ENCODE measurements around the gene CCDC149. TPM values are rescaled to one million over a fixed set of nuclear protein-coding genes. Genes with fewer than 3 reads are reported as not detected.

The CCDC149 gene
- total RNA-seq, 1 experiment from 2014 or later, result 3.6 TPM

DNA sequence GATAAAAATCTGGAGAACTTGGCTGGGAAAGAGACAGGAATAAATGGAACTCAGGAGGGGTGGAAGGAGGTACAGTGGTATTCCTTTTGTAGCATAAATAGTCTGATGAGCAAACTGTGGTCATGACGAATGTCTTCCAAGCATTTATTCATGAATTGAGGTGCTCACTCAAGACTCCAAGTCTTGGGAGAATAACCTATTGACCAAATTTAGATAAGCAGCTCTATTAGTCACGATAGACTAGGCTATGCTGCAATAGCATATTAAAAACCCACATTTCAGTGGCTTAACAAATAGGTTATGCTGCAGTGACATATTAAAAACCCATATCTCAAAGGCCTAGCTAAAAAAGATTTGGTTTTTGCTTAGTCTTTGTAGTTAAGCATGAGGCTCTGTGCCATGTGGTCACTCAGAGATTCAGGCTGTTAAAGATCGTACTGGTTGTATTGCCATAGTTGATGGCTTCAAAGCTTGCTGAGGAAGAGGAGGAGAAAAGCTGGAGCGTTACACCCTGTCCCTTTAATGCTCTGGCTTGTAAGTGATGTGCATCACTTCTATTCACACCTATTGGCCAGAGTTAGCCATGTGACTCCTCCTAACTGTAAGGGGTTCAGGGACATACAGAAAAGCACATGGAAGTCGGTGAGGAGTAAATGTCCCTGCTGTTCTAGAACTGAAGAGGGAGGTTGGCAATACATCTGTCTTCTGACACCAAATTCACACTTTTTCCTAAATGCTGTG is 24.5 kb upstream of the CCDC149 start:
- no peaks in the 10 kb centered on the region for H3K9me3 ChIP-seq (ENCODE audit: control insufficient read depth, insufficient read depth, low read depth, low read length)
- H3K4me1 ChIP-seq (ENCODE audit: control insufficient read depth, insufficient read depth, low read length), result no peaks in the 10 kb centered on the region
- POLR2A ChIA-PET, result no interaction called here
- no peaks in the 10 kb centered on the region for H3K27me3 ChIP-seq (ENCODE audit: control insufficient read depth, insufficient read depth, low read length)
- no peak overlapping the region for H3K4me3 ChIP-seq (ENCODE audit: low read depth in 2 of 2, low read length in 2 of 2)
- no peak for TF ChIP-seq SIN3A (IDR thresholded peaks at IDR 0.05; ENCODE audit: borderline replicate concordance, insufficient read depth, low read depth, low read length)
- TF ChIP-seq POLR2AphosphoS5 (IDR thresholded peaks at IDR 0.05; ENCODE audit: low read depth, low read length), result no peak
- no peak for TF ChIP-seq TCF7L2 (IDR thresholded peaks at IDR 0.05; ENCODE audit: low read depth, low read length)
- TF ChIP-seq, protein P1, sequence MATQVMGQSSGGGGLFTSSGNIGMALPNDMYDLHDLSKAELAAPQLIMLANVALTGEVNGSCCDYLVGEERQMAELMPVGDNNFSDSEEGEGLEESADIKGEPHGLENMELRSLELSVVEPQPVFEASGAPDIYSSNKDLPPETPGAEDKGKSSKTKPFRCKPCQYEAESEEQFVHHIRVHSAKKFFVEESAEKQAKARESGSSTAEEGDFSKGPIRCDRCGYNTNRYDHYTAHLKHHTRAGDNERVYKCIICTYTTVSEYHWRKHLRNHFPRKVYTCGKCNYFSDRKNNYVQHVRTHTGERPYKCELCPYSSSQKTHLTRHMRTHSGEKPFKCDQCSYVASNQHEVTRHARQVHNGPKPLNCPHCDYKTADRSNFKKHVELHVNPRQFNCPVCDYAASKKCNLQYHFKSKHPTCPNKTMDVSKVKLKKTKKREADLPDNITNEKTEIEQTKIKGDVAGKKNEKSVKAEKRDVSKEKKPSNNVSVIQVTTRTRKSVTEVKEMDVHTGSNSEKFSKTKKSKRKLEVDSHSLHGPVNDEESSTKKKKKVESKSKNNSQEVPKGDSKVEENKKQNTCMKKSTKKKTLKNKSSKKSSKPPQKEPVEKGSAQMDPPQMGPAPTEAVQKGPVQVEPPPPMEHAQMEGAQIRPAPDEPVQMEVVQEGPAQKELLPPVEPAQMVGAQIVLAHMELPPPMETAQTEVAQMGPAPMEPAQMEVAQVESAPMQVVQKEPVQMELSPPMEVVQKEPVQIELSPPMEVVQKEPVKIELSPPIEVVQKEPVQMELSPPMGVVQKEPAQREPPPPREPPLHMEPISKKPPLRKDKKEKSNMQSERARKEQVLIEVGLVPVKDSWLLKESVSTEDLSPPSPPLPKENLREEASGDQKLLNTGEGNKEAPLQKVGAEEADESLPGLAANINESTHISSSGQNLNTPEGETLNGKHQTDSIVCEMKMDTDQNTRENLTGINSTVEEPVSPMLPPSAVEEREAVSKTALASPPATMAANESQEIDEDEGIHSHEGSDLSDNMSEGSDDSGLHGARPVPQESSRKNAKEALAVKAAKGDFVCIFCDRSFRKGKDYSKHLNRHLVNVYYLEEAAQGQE (IDR thresholded peaks at IDR 0.05; ENCODE audit: insufficient read depth in 1 of 2, low read depth in 2 of 2, low read length in 1 of 2), result no peak
- no peak for TF ChIP-seq CTCF (IDR thresholded peaks at IDR 0.05)
- ATAC-seq (no peak), DNase-seq (ENCODE audit: low read depth, low spot score) (no peak)
- intact Hi-C loops (cut with micrococcal nuclease; ENCODE audit: unreplicated experiment), result no loop called here
- H3K27ac ChIP-seq (ENCODE audit: low read length), result no peak overlapping the region
- in situ Hi-C loops (cut with HindIII; ENCODE audit: low pct_unique_long_range_greater_than_20kb, low sequenced_read_pairs), result no loop called here
- no TSS peak for BruUV-seq (replicated peaks)
- H3K36me3 ChIP-seq (ENCODE audit: control insufficient read depth, insufficient read depth, low read length), result no peaks in the 10 kb centered on the region
- CTCF ChIA-PET, result no interaction called here

DNA sequence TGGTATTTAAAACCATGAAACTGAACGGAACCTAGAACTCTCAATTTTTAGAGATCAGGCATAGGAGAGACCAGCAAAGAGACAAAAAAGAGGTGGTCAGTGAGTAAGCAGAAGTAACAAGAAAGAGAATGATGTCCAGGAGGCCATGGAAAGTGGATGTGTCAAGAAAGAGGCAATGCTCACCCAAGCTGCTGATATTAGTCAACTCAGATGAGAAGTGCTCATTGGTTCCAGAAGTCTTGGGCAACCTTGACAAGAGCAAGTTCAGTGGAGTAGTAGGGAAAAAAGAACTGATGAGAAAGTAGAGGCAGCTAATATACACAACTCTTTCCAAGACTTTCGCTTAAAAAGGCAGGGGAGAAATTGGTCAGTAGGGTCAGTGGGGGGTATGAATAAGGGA is 23.0 kb upstream of the CCDC149 start:
- BruUV-seq (replicated peaks), result no TSS peak
- no peak for TF ChIP-seq CTCF (IDR thresholded peaks at IDR 0.05)
- TF ChIP-seq, protein P1 (IDR thresholded peaks at IDR 0.05; ENCODE audit: insufficient read depth in 1 of 2, low read depth in 2 of 2, low read length in 1 of 2), result no peak
- TF ChIP-seq SIN3A (IDR thresholded peaks at IDR 0.05; ENCODE audit: borderline replicate concordance, insufficient read depth, low read depth, low read length), result no peak
- TF ChIP-seq POLR2AphosphoS5 (IDR thresholded peaks at IDR 0.05; ENCODE audit: low read depth, low read length), result no peak
- no peak for TF ChIP-seq TCF7L2 (IDR thresholded peaks at IDR 0.05; ENCODE audit: low read depth, low read length)
- H3K27me3 ChIP-seq (ENCODE audit: control insufficient read depth, insufficient read depth, low read length), result no peaks in the 10 kb centered on the region
- DNase-seq (ENCODE audit: low read depth, low spot score) (no peak), ATAC-seq (no peak)
- H3K27ac ChIP-seq (ENCODE audit: low read length), result no peak overlapping the region
- no peaks in the 10 kb centered on the region for H3K36me3 ChIP-seq (ENCODE audit: control insufficient read depth, insufficient read depth, low read length)
- CTCF ChIA-PET, result no interaction called here
- H3K4me3 ChIP-seq (ENCODE audit: low read depth in 2 of 2, low read length in 2 of 2), result no peak overlapping the region
- H3K4me1 ChIP-seq (ENCODE audit: control insufficient read depth, insufficient read depth, low read length), result no peaks in the 10 kb centered on the region
- intact Hi-C loops (cut with micrococcal nuclease; ENCODE audit: unreplicated experiment), result no loop called here
- POLR2A ChIA-PET, result no interaction called here
- no peaks in the 10 kb centered on the region for H3K9me3 ChIP-seq (ENCODE audit: control insufficient read depth, insufficient read depth, low read depth, low read length)
- in situ Hi-C loops (cut with HindIII; ENCODE audit: low pct_unique_long_range_greater_than_20kb, low sequenced_read_pairs), result no loop called here

All from Panc1 (cell line).